Inferior parietal cortex (tissue), 1 donor: ENCODE results near the gene PIGZ.
A peak's percentile ranks its signal among the peaks of the same experiment; 100 is the strongest.

ENCODE experiments used
- DNase-seq: peaks from one replicate; pipeline ENCODE4 v3.0.0-alpha.2; 2016; ENCODE audit errors: extremely low spot score

The PIGZ gene

DNA sequence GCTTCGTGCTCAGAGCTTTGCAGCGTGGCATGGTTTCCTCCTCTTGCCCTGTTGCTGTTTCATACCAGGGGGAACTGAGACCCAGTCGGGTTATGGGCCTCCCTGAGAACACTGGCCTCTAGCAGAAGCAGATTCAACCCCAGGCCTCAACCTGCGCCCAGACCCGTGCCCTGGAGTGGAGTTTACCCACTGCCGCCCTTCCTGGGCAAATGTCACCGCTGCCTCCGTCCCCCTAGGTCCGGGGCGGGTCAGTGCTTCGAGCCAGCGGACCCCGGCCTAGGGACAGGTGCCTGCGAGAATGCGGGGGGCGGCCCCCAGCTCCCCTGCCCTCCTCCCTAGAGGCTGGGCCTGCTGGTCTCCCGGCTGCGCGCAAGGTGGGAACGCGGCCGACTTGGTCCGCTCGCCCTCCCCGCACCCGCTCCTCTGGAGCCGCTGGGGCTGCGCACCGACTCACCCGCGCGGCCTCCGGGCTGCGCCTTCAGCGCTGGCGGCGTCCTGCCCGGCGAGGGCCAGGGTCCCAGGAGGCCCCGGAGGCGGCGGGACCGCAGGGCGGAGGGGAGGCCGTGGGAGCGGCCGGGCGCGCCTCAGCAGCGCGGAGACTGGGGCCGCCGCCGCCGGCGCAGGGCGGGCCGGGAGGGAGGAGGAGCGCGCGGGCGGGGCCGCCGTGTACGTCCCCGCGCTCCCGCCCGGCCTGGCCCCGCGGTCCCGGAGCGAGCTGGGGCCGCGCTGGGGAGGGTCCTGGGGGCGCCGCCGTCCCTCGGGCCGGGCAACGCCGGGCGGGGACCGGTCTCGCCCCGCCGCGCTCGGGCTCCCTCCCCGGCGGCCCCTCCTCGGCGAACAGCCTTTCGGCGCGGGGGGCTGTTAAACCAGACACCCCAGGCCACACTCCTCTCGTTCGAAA, at the start of gene PIGZ:
Gene PIGZ, minus strand, starts transcription at position 601 of the 901 bp plus-strand sequence. CDS start 16,802 bp downstream, outside the sequence.
- no peak for DNase-seq

DNA sequence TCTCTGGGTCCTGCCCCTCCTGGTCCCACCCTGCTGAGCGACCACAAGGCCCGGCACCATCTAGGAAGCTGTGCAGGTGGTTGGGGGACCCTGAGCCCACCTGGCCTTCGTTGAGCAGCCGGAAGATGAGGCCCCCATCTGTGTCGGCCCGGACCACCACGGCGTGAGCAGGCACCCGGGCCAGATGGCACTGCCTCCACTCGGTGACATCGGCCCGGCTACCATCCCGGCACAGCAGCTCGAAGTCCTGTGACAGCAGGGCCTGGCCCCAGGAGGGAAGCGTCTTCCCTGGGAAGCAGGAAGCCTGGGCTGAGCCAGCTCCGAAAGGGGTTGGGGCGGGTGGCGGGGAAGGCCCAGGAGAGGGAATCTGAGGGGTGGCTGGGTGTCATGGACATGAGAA, 48.4 kb upstream of the PIGZ start:
- no peak for DNase-seq

GRCh38 chr3:197015790-197016736, 47.4 kb upstream of the PIGZ start:
- DNase-seq = no peak

- DNase-seq = no peak
These were observed 46.4 kb upstream of the PIGZ start for GRCh38 chr3:197014942-197015575.

DNA sequence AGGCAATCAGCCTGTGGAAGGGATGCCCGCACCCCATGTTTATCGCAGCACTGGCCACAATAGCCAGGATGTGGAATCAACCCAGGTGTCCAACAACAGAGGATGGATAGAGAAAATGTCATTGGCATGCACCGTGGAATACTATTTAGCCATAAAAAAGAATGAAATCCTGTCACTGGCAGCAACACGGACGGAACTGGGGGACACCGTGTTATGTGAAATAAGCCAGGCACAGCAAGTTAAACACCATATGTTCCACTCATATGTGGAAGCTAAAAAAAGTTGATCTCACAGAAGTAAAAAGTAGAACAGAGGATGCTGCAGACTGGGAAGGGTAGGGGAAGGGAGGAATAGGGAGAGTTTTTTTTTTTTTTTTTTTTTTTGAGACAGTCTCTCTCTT, 45.4 kb upstream of the PIGZ start:
- DNase-seq = no peak

GRCh38 chr3:197012540-197012883, 43.9 kb upstream of the PIGZ start:
- DNase-seq = no peak

GRCh38 chr3:197011780-197012539, 43.3 kb upstream of the PIGZ start:
- DNase-seq = no peak

GRCh38 chr3:197010556-197011351, 42.1 kb upstream of the PIGZ start:
- DNase-seq = no peak

DNA sequence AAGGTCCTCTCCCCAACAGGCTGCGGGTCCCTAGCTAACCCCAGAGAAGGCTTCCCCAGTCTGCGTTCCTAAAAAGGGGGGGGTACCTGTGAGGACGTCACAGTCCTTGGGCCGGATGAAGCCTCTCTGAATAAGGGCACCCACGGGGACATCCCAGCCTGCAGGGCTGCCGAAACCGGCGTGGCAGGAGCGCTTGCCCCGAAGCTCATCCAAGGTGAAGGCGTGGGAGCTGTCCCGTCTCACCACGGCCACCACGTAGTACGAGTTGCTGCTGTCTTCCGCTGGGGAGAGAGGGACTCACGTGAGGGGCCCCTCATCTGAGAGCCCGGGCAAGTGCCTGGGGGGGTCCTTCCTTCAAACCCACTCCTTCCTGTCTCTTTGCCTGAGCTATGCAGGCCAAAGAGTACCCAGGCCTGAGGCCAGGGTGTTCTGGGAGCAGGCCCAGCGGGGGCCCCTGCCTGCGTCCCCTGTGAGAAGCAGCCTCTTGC, 40.9 kb upstream of the PIGZ start:
- no peak for DNase-seq

DNA sequence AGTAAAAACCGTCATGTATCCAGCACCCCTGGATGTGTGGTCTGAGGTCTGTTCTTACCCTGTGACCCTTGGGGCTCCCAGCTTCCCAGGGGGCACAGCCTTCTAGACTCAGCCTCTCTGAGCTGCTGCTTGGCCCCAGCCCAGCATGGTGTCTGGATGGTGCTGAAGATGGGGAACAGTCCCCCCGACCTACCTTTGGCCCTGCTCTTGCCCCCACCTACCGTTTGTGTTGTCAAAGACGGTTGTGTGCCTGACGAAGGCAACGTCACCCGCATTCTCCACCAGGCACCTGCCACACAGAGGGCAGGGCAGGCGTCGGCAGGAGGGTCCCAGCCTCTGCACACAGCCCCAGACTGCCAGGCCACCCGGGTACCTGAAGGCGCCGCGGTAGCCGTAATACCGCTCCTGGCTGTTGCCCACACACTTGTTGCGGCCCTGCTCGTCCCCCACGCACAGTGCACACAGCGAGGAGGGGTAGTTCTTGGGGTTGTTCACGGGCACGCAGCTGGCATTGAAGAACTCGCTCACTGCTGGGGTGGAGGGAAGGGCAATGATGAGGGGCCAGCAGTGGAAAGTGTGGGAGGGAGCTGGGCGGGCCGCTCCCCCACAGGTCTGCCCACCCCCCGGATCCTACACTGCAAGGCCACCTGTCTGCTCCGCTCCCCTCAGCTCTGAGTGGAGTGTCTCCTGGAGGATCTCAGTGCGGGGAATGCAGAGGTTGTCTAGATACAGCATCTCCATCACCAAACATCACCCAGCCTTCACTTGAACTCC, 40.0 kb upstream of the PIGZ start:
- no peak for DNase-seq

DNA sequence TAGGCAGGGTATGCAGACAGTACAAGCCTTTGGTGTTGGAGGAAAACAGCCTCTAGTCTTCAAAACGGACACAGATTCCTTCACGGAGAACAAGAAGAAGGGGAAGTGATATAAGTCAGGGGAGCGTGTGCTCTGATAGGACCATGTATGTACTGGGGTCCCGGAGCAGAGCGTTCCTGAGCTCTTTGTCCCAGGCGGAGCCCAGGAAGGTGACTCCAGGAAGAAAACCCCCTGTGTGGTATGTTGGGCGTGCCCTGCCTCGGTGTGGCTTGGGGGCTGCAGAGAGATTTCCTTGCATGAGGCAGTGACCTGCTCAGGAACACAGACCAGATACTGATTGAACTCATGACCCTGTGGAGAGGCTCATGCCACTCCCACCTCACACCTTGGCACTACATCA, 39.3 kb upstream of the PIGZ start:
- DNase-seq = no peak

GRCh38 chr3:197007296-197007940, 38.8 kb upstream of the PIGZ start:
- DNase-seq = no peak

- no peak for DNase-seq
These were observed 38.2 kb upstream of the PIGZ start for GRCh38 chr3:197006860-197007259.

DNA sequence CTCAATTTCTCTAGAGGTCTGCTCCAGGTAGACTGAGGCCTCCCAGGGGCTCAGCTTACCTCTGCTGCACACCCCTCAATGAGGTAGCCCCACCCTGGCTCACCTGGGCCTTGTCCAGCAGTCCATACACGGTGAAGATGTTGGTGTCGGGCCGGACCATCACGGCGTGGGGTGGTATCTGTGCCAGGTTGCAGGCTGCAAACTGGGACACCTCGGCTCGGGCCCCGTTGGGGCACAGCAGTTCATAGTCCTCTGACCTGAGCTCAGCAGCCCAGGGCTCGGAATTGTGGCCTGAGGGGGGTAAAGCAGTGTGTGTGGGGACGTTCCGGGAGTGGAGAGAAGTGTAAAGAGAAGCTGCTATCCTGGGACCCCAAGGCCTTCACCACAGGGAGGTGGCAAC, 37.8 kb upstream of the PIGZ start:
- DNase-seq = no peak

DNA sequence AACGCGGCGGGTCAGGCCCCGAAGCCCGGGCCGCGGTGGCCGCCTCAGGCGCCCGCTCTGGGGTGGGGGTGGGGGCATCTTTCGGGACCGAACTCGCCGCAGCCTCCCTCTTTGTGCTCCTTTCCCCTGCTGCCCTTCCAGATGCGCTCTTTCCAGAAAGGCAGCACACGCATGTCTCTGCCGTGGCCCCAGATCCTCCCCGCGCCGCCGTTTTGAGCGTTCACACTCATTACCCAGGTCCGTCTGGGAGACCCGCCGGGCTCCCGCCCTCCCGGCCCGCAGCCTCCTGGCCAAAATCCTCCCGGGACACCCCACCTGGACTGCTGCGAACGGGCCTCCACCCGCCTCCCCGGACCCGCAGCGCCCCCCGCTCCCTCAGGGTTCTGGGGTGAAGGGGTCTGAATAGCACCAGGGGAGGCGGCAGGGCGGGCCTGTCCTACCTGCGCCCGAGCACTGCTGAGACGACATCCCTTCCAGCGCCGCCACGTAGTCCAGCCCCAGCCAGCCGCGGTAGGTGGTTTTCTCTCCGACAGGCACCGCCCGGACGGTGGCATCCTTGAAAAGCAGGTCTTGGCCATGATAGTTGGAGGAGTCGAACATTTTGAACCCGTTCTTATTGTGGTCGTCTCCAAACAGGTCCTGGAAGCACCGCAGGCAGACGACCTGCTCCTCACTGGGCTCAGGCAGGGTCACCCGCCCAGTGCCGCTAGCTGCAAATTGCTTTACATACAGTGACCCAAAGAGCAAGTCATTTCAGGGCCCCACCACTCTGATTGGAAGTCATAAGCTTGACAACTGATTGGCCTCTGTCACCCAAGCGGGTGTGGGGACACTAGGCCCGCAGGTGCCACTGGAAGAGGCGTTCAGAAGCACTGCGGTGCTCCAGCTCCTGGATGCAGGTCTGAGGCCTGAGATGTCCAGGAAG, 35.1 kb upstream of the PIGZ start:
- DNase-seq = no peak

DNA sequence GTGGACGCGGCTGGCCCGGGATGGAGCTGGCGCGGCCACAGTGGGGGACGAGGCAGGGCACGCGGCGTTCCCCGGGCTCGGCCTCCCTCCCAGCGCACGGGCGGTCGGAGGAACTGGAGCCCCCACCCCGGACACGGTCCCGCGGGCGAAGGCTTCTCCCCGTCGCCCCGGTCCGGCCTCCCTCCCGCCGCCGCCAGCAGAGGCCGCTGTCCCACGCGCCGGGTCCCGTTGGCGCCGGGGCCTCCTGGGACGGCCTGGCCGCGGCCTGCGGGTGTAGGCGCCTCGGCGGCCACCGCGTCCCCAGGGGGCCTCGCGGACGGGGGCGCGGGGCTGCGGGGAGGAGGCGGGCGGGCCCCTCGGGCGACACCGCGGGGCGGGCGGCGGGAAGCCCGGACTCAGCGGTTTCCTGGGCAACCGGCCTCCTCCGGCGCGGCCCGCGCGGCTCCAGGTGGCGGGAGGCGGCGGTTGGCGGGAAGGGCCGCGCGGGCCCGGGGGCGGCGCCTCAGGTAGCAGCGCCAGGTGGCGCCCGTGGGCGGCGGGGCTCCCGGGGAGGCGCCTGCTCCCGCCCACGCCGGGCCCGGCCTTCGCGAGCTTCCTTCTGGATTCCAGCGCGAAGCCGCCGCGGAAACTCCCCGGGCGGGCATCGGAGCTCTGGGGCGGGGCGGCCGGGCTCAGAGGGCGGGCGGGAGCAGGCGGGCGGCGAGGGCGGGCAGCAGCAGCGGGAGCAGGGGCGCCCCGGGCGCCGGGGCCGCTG, 34.2 kb upstream of the PIGZ start:
- DNase-seq = peak; percentile 74

DNA sequence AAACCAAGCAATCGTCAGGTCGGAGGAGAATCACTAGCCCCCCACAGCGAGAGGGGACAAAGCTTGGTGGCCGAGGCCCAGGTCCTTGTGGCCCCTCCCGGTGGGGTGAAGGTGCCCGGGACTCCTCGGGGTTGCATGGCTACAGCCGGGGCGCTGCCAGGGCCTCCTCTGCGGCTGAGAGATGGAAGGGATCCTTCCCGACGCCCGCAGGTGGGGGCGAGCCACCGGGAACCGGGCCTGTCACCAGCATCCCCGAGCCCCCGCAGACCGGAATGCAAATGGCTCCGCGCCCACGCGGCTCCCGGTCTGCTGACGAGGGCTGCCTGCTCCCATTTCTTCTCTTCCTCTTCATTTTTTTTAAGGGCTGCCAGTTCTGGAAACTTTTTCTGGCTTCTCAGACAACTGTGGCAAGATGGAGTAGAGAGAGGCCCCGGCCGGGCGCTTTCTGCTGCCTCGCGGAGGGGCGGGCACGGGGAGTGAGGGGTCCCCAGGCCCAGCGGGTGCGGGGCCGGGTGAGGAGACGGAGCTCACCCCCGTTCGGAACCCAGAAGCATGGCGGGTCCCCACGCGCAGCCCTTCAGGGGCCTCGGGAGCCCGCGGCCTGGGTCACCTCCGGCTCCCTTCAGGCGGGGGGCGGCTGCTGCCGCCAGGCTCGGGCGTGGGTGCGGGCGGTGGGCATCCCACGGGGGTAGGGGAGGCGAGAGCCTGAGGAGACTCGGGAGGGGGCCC, 33.5 kb upstream of the PIGZ start:
- no peak for DNase-seq
